ENCODE measurements around the gene ARPC1B.

DNA sequence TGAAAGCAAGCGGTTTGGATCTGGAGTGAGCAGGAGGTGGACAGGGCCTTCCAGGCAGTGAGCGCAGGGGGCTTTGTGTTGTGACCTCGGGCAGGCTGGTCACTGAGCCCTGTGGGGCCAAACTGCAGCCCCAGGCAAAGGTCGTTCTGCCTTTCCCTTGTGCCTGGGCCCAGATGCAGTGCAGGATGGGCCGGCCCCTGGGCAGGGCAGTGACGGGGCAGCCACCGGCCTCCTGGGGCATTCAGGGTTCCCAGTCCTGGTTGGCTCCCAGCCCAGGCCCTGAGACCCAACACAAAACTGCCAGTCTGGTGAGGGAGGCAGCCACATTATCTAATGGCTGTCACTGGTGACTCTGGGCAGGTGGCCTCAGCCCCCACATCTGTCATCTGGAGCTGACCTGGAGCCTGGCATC, 7.1 kb downstream of the ARPC1B start:
- TF ChIP-seq EZH2phosphoT487 (IDR thresholded peaks at IDR 0.05; ENCODE audit: borderline replicate concordance), result no peak
- TF ChIP-seq, protein P1, sequence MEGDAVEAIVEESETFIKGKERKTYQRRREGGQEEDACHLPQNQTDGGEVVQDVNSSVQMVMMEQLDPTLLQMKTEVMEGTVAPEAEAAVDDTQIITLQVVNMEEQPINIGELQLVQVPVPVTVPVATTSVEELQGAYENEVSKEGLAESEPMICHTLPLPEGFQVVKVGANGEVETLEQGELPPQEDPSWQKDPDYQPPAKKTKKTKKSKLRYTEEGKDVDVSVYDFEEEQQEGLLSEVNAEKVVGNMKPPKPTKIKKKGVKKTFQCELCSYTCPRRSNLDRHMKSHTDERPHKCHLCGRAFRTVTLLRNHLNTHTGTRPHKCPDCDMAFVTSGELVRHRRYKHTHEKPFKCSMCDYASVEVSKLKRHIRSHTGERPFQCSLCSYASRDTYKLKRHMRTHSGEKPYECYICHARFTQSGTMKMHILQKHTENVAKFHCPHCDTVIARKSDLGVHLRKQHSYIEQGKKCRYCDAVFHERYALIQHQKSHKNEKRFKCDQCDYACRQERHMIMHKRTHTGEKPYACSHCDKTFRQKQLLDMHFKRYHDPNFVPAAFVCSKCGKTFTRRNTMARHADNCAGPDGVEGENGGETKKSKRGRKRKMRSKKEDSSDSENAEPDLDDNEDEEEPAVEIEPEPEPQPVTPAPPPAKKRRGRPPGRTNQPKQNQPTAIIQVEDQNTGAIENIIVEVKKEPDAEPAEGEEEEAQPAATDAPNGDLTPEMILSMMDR (conservative IDR thresholded peaks at IDR 0.05; ENCODE audit: low read length), result no peak
